Stimulated activated CD4-positive, alpha-beta T cell treated with anti-CD3 and anti-CD28 coated beads, Interleukin-12 subunit alpha, Interleukin-12 subunit beta, amount 100 ng/mL, for 4 hours (primary cell): ENCODE data around the gene VSTM2L.

Source experiments
- DNase-seq: peaks from one replicate; pipeline ENCODE4 v3.0.0-alpha.2; 2020

VSTM2L gene

GRCh38 chr20:37991157-37991866 is 88.4 kb downstream of the VSTM2L start:
- DNase-seq: no peak

- DNase-seq: no peak
These were observed 89.0 kb downstream of the VSTM2L start for GRCh38 chr20:37991908-37992307.

DNA sequence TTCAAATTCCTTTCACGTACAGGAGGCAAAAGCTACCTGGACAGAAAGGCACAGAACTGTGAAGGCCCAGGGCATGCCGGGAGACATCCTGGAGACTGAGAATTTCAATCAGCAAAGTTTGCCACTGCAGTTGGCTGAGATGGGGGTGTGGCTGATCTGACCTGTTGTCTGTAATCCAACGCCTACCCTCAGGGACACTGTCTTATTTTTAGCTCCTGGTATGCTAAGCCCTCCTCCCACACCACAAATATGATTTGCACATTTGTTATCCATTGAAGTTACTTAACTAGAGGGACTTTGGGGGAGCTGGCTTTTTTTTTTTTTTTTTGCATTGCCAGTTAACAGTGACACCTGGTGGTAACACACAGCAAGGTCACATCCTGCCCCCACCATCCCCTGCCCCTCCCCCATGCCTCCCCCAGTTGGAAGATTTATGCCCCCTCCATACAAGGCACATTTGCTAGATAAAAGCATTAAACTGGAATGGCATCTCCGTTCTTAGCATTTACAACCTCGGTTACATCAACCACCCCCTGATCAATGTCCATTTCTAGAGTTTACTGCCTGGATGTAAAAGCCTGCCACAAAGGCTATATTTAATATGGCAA is 90.0 kb downstream of the VSTM2L start:
- DNase-seq: peak; percentile 15

DNA sequence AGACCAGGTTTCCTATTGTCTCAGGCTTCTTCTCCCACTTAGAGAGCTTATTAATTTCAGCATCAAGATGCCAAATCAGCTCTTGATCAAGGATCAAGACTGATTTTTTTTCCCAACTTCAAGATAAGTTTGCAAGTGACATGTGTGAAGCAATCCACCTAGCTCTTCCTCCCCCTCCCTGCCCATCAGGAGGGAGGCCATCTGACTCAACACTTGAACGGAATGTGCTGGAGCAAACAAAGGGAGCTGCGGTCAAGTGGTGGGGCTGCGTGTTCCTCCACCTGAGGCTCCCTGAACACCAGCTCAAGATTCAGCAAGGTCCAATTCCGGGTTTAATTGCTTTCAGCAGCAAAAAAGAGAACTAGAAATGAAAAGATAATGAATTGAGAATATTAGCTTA is 91.6 kb downstream of the VSTM2L start:
- DNase-seq: no peak
